GM19438 (cell line): ENCODE results near the gene RFESD.
"Not testable (repeated sequence)": the region's sequence is repeated elsewhere in the genome, so short reads cannot be mapped to it uniquely, and the experiment has no call there.

Experiments
- ATAC-seq: cut with Tn5 transposase; IDR thresholded peaks from one replicate; pipeline ENCODE4 v1.9.1; 2021; ENCODE audit warnings: low read depth; ENCODE audit not compliant: unreplicated experiment

RFESD gene

DNA sequence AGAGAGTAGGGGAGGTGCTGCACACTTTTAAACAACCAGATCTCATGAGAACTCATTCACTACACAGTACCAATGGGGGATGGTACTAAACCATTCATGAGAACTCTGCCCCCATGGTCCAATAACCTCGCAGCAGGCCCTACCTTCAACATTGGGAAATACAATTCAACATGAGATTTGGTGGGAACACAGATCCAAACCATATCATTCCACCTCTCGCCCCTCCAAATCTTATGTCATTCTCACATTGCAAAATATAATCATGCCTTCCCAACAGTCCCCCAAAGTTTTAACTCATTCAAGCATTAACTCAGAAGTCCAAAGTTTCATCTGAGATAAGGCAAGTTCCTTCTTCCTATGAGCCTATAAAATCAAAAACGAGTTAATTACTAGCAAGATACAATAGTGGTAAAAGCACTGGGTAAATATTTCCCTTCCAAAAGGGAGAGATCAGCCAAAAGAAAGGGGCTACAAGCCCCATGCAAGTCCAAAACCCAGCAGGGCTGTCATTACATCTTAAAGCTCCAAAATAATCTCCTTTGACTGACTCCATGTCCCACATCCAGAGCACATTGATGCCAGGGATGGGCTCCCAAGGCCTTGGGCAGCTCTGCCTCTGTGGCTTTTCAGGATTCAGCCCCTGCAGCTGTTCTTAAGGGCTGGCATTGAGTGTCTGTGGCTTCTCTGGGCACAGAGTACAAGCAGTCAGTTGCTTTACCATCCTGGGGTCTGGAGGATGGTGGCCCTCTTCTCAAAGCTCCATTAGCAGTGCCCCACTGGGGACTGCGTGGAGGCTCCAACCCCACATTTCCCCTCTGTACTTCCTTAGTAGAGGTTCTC, 18.4 kb upstream of the RFESD start:
- no peak for ATAC-seq

DNA sequence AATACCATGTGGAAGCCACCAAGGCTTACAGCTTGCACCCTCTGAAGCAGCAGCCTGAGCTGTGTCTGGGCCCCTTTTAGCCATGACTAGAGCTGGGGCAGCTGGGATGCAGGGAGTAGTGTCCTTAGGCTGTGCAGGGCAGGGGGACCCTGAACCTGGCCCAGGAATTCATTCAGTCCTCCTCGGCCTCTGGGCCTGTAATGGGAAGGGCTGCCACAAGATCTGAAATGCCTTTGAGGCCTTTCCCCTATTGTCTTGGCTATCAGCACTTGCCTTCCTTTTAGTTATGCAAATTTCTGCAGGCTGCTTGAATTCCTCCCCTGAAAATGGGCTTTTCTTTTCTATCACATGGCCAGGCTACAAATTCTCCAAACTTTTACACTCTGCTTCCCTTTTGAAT, 17.6 kb upstream of the RFESD start:
- no peak for ATAC-seq

DNA sequence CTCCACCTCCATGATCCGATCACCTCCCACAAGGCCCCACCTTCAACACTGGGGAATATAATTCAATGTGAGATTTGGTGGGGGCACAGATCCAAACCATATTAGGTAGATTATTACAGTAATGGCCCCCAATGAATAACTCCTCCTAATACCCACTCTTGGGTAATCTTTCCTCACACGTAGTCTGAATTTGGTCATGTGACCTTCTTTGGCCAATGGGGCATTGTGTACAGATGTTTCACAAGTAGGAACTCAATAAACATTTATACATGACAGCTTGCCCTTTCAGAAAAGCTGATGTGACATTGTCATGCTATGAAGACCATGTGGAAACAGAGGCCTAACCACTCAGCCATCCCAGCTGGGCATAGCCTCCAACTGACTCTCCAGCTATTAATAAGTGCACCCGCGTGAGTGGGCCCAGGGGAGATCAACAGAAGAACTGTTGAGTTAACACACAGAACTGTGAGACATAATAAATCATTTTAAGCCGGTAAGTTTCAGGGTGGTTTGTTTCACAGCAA, 16.1 kb upstream of the RFESD start:
- no peak for ATAC-seq

DNA sequence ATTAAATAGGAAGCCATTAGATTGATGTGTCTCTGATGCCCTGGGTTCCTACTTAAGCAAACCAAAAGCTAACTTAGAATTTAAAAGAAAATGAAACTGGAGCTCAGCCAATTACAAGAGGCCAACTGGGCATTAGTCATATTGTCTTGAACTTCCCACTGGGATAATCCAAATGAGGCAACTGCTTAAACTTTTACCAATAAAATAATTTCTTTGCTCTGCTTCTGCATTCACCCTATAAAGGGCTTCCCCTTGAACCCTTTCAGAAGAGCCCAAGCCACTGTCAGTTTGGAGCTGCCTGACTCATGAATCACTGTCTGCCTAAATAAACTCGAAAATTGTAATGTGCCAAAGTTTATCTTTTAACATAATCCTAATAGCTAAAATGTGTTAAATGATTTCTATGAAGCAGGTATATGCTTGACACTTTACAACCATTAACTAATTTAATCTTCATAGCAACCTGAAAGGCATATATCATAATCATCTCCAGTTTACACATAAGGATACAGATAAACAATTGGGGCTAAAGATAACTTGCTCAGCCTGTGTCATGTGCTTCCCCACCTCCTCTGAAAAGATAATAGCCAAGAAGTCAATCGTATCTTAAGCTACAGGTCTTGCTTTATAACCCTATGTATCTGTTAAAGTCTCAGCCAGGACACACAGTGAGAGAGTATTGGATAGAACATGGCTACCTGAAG, 15.2 kb upstream of the RFESD start:
- peak; percentile 12 for ATAC-seq

DNA sequence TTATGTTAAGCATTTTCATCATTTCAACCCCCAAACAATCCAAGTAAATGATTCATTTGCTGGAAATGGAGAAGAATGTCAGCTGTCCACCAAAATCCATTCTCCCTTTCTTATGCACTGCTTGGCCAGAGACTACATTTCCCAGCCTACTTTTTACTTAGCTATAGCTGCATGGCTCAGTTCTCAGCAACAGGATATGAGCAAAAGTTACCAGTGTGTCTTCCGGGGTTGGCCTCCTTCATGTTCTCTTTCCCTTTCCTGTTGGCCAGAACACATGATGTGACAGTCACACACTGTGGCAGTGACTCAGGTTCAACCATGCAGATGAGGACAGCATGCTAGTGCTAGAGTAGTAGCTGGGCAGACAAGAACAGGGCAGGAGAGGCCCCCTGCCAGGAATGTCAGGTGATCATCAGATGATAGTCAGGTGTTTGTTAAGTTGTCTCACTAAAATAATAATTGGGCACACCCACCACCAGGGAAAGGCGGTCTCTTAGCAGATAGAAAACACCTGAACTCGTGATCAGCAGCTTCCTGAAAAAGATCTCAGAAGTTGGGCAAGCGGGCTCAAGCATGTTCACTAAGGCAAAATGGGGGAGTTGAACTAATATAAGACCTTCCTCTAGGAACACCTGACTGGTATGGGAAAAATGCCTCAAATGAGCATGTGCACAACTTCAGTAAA, 14.4 kb upstream of the RFESD start:
- peak; percentile 95 for ATAC-seq

DNA sequence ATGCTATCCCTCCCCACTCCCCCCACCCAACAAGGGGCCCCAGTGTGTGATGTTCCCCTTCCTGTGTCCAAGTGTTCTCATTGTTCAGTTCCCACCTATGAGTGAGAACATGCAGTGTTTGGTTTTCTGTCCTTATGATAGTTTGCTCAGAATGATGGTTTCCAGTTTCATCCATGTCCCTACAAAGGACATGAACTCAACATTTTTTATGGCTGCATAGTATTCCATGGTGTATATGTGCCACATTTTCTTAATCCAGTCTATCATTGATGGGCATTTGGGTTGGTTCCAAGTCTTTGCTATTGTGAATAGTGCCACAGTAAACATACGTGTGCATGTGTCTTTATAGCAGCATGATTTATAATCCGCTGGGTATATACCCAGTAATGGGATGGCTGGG, 13.6 kb upstream of the RFESD start:
- ATAC-seq, result not testable (repeated sequence)

DNA sequence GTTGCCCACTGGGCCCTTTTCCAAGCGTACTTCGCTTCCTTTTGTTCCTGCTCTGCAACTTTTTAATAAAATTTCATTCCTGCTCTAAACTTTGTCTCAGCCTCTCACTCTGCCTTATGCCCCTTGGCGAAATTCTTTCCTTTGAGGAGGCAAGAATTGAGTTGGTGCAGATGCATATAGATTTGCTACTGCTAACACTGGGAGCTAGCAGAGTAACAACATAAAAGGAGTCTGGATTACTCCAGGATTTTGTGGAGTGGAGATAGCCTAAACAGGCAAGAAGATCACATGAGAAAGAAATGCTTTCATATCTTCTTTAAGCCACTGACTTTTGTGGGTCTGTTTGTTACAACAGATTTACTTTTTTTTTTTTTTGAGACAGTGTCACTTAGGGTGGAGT, 12.9 kb upstream of the RFESD start:
- no peak for ATAC-seq

DNA sequence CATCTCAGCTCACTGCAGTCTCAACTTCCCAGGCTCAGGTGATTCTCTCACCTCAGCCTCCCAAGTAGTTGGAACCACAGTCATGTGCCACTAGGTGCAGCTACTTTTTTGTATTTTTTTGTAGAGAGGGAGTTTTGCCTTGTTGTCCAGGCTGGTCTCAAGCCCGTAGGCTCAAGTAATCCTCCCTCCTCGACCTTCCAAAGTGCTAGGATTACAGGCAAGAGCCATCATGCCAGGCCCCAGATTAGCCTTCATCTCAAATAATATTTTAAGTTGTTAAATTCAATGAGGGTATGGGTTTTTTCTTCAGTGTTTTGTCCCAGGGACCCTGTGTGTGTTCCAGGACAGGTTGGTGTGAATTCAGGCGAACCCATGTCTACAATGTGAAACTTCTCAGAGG, 12.5 kb upstream of the RFESD start:
- no peak for ATAC-seq

DNA sequence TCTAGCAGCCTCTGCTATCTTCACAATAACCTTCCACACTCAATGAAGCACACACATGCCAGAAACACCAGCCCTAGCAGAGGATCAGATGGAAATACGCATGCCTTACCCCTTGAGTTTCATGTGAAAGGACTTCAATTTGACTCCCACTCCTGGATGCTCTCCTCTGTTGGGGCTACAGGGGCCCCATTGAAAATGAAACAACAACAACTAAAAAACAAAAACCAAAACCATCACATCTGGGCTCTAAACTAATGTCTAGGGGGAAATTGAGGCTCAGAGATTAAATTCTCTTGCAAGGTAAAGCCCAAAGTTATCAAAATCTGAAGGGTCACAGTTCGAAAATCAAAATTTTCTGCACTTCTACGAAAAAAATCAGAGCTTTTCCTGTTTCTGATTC, 7.9 kb upstream of the RFESD start:
- ATAC-seq, result no peak

DNA sequence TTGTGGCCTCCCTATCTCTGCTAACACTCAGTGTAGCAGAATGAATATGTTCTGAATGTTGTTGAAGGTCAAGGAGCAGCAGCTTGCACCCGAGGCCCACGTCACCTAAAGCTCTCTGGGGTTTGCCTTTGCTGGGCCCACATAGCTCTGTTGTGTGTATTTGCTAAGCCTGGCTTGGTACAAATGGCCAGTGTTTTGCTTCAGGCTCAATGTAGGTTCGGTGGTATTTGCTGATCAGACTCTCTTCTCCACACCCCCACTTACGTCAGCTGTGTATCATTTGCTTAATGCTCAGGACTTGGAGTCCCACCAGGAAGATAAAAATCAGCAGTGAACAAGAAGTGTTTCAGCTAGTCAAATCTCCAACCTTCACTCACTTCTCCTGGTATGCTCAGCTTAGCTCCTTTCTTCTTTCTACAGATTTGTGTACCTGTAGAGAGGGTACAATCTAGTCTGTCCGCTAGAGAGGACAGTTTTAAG, 4.8 kb upstream of the RFESD start:
- ATAC-seq, result no peak

DNA sequence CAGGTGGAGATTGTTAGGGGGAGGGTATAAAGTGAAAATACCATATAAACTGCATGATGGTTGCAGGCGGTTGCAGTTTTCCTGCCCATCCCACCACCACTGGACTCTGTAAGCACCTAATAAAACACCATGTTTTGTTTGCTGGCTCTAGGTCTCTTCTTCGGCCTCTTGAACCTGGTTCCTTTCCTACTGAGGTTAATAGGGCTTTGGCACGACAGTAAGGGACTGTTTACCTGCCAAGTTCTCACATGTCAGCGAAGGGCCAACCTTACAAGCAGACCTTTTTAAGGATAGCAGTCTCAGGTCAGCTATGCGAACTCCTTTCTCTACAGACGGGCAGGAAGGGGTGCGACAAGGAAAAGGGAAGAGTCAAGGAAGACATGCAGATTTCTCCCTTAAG, 3.4 kb upstream of the RFESD start:
- no peak for ATAC-seq

DNA sequence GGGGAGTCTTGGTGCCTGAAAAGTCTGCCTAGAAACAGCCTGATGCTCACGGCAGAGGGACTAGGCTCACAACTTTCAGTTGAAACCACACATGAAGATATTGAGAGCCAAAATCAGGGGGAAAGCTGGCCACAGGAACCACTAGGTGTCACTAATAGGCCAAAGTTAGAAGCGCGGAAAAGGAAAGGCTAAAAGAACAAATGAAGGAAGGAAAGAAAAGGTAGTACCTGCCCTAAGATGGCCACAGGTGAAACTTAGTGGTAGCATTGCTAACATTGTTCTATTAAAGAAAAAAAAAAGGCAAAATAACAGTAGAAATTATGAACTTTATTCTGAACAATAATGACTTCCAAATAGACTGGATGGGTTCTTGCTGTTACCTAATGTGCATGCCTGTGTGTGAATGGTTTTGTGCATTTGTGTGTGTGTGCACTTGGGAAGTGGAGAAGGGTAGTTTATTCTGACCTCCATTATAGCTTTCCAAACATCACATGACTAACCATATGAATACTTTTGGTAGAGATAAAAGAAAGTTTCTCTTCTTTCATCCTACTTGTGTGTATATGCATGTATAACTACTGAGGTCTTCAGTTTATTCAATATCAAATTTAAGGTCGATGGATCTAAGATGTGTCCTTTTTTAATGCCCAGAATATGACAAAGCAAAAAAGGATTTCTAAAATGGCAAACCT, 2.1 kb upstream of the RFESD start:
- ATAC-seq, result peak; percentile 31

DNA sequence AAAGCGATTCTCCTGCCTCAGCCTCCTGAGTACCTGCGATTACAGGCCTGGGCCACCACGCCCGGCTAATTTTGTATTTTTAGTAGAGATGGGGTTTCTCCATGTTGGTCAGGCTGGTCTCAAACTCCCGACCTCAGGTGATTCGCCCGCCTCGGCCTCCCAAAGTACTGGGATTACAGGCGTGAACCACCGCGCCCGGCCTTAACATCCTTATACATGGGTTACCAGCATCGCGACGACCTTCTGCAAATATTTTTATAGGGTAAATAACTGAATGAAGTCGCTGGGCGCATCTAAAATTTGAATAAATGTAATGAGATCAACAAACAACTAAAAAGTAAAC, 380 bp upstream of the RFESD start:
- ATAC-seq, result not testable (repeated sequence)

DNA sequence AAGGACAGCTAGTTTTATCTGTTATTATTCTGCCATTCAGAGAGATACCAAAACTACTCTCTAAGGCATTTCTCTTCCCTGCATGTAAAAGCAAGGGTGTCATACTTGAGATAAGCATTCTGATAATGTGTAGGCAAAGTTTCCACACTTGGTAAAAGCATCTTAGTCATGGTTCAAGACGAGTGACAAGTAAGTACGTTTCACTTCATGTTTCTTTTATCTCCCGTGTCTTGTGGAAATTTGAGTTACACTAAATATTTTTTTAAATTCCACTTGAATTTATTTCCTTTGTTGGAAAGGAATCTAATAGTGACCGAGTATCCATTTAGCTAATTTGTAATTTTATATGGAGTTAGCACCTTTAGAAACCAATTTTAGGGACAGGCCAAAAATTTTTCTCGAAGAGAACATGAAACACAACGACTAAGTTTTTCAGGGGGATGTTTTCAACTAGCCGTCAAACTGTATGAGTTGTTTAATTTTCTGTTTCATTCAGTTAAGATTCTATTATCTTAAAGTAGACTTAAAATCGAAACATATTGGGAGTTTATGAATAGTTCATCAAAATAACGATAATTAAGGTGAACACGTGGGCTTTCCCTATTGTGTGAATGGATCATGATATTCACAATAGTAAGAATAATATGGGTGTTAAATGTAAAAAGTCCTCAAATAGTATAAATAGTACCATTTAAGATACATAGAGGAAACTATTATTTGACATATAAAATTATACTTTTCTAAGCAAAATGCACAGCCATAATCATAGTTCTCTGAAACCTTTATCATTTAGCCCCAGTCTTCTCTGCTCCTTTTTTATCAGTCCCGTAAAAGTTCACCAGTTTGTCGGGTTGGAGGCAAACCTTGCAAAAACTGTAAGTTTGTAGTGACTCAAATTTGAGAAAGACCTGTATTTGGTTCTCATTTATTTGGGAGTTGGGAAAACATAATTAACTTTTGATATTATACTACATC, 1.6 kb downstream of the RFESD start:
- ATAC-seq, result no peak

DNA sequence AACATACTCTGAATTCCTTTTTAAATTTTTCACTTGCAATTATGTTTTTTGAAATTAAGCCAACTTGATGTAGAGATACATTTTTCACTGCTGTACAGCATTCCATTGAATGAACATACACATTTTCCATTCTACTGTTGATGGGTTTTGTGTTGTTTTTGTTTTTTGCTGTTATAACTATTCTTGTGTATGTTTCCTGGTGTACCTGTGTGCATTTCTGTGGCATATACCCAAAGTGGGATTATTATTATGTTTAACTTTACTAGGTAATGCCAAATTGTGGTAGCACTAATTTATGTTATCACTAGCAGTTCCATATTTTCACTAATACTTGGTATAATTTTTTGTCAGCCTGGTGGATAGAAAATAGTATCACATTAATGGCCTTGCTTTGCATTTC, 2.7 kb downstream of the RFESD start:
- no peak for ATAC-seq

DNA sequence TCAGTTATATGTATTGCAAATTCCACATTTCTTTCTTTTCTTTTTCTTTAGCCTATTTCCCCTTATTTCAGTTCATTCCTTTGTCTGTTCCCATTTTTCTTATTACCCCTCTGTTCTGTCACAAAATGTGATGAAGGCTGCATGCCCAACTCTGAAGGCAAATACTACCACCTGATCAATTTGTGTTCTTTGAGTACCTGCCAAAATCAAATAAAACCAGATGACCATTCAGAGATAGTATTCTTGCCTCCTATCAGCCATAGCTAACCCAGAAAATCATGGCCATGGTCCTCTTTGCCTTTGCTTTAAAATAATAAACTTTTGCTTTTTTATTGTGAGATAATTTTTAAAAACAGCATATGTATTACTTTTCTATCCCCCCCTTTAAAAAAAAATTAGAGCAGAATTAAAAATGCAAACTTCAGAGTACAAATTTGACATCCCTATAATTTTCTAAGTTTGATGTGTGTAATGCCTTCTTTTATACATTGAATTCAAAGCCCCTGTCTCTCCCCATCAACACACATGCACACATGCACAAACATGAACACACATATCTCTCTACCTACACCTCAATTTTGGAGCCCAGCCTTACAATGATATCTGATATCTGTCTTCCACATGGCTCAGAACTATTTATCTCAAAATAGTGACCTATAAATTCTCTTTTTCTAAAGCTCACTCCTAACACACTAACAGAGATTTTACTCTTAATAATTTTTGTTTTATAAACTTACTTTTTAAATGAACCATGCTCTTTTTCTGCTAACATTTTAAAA, 3.5 kb downstream of the RFESD start:
- no peak for ATAC-seq

DNA sequence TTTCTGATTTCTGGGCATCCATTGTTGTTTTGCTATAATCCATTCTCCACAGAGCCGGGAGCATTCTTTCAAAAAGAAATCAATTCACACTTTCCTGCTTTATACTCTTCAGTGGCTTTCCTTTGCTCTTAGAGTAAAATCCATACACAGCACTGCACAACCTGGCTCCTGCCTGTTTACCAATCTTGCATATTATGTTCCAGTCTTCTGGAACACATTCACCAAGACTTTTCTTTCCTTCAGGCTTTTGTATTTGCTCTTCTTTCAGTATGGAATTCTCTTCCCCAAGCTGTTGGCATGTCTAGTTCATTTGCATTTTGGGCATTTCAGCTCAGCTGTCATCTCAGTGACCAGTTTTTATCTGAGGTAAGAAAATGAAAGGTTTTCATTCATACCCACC, 6.3 kb downstream of the RFESD start:
- ATAC-seq, result no peak

DNA sequence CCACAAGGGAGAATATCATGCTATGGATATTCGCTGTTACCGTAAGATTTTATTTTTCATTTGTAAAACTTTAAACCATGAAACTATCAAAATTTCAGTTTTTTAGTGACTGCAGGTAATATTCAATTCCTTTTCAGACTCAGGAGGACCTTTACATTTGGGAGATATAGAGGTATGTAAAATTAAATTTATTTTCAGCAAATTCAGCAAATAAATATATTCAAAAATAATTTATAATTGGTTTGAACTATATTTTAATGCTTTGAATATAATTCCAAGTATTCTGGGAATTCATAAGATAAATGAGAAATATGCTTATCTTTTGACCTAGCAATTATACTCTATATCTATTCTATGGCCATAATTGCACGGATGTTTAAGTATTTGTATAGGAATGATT, 7.6 kb downstream of the RFESD start:
- no peak for ATAC-seq

DNA sequence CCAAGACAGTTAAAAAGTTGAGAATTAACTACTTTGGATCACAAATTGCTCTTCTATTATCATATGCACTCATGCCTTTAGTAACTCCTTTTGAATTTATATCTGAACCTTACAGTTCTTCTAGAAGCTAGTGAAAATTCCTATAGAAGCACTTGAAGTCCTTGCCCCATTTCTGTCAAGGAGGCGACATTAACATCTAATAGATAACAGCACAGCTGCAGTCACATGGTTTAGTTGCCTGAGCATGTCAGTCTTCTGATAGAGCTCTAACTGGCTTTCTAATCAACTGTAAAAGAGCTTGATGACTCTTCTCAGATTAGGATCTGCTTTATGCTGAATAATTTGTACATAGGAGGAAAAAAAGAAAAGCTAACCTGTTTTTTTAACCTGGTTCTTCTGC, 9.0 kb downstream of the RFESD start:
- ATAC-seq, result no peak
